Coronary artery (tissue), 2 donors: ENCODE results near the gene TRMT44.

ENCODE experiments used
- DNase-seq: peaks from one replicate; pipeline ENCODE4 v3.0.0-alpha.2; 2017; ENCODE audit warnings: low spot score
- H3K27ac ChIP-seq, 2 donors: fragments of 200-600 bp; sonication (generic); one replicate each; pipeline ENCODE4 v1.5.1; 2016 to 2019
- H3K4me3 ChIP-seq: fragments of 200-600 bp; sonication (generic); 2 replicates; pipeline ENCODE4 v1.5.1; 2016; ENCODE audit warnings: mild to moderate bottlenecking, moderate library complexity
- CTCF ChIP-seq: fragments of 200-600 bp; sonication (generic); IDR thresholded peaks from one replicate; pipeline ENCODE4 v1.5.1; 2019; ENCODE audit warnings: antibody characterized with exemption

TRMT44 gene

GRCh38 chr4:8440492-8441311, at the start of gene TRMT44, which contains the start of gene ACOX3:
TRMT44 (plus strand) TSS chr4:8440777; CDS start chr4:8440823, 46 bp downstream.
ACOX3 (minus strand) TSS chr4:8440723; CDS start chr4:8416521, 24,202 bp downstream.
- H3K4me3 ChIP-seq, result peak within 1 kb of the TSS; percentile 91
- DNase-seq, result peak; percentile 95
- no peak for TF ChIP-seq CTCF
- peak within 1 kb of the TSS; percentile 91 to 94 for H3K27ac ChIP-seq

GRCh38 chr4:8391071-8391470, 49.5 kb upstream of the TRMT44 start:
- TF ChIP-seq CTCF, result no peak
- DNase-seq, result no peak
- no peak overlapping the region for H3K27ac ChIP-seq
- H3K4me3 ChIP-seq, result no peak overlapping the region

GRCh38 chr4:8391972-8392371, 48.6 kb upstream of the TRMT44 start:
- no peak overlapping the region for H3K27ac ChIP-seq
- no peak overlapping the region for H3K4me3 ChIP-seq
- no peak for DNase-seq
- TF ChIP-seq CTCF, result no peak

GRCh38 chr4:8392591-8393190, 47.9 kb upstream of the TRMT44 start:
- no peak overlapping the region for H3K4me3 ChIP-seq
- no peak for DNase-seq

GRCh38 chr4:8393593-8394038, 47.0 kb upstream of the TRMT44 start:
- DNase-seq, result peak; percentile 86
- H3K4me3 ChIP-seq, result peak overlapping the region; percentile 24
- no peak for TF ChIP-seq CTCF
- H3K27ac ChIP-seq, result peak overlapping the region; percentile 3 to 69

More at GRCh38 chr4:8392591-8393190, 47.9 kb upstream of the TRMT44 start:
- H3K27ac ChIP-seq, result peak overlapping the region in 1 of 2 donors; percentile 18
- TF ChIP-seq CTCF, result no peak

- H3K4me3 ChIP-seq, result peak overlapping the region; percentile 24
- TF ChIP-seq CTCF, result no peak
- H3K27ac ChIP-seq, result peak overlapping the region; percentile 3 to 69
- DNase-seq, result no peak
These were observed 46.5 kb upstream of the TRMT44 start for GRCh38 chr4:8394061-8394519.
